ENCODE results near the gene CHTF18.

CHTF18 gene

DNA sequence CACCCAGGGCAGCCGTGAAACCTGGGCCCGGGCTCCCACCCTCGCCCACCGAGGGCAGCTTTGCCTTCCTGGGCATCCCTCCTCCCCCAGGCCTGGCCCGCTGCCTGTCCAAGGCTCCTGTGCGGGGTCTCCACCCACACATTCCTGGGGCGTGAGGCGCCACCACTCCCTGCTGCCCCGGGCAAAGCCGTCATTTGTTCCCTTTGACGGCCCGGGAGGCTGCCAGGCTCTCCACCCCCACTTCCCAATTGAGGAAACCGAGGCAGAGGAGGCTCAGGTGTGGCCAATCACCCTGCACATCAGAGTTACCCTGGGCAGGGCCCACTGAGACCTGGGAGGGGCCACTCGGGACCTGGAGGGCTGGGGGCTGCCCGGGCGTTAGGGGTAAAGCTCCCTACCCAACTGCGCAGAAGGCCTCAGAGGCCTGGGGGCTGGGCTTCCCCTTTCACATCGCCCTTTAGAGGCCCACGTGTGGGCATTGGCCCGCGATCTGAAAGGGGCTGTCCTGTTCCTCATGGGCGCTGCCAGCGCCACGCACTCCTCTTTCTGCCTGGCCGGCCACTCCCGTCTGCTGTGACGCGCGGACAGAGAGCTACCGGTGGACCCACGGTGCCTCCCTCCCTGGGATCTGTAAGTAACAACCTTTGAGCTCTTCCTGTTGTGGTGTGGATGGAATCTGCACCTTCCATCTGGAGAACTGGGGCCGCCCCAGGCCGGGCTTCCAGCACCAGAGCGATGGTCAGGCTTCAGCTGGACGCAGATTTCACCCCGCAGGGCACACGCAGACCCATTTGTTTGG is 27.7 kb upstream of the CHTF18 start, which contains the start of gene MSLN:
MSLN (plus strand) TSS at position 190 of the 799 bp plus-strand sequence. CDS start 1,947 bp downstream, outside the sequence.
- H3K4me1 ChIP-seq (ENCODE audit: control insufficient read depth, insufficient read depth, low read length, poor library complexity, severe bottlenecking) = no peaks in the 10 kb centered on the region

DNA sequence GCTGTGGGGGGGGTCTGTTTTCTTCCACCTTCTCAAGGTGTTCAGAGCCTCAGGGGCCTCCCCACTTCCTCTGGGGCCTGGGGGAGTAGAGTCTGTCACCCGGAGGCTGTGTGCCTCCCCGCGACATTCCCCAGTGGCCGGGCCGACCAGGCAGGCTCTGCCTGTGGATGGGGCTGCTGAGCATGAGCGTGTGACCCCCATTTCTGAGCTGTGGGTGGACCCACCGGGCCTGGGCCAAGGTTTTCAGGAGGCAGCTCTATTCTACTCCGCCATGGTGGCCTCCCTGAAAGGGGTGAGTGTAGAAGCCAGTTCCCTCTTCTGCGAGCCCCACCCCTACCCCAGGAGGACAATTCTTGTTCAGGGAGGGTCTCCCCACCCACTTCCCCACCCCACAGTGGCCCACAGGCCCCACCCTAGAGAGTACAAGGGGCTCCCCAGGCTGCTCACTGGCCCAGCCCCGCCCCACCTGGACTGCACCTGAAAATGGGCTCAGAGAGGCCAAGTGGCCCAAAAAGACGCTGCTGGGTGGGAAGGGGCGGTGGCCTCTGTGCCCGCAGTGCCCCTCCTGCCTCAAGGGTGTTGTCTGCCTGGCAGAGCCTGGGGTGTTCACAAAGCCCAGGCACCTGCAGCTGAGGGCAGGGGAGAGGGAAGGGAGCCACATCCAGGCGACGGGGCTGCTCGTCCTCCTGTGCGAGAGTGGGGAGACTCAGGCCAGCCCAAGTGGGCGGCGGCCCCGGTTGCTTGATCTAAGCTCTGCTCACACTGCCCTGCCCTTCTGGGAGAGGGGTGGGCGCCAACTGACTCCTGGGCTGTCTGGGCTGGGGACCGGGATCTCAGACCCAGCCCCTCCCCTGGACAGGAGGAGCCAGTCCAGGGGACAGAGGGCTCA is 26.6 kb upstream of the CHTF18 start:
- no peaks in the 10 kb centered on the region for H3K36me3 ChIP-seq (ENCODE audit: control insufficient read depth, insufficient read depth, low read length)
- H3K9me3 ChIP-seq (ENCODE audit: control insufficient read depth, low read length) = no peaks in the 10 kb centered on the region
- H3K4me1 ChIP-seq (ENCODE audit: control insufficient read depth, insufficient read depth, low read length, poor library complexity, severe bottlenecking) = no peaks in the 10 kb centered on the region
- WGBS, 2 experiments (ENCODE audit: insufficient coverage in 2 of 2) = 84 to 87% methylated on average over 16 to 19 of the region's 22 CpGs
- no peak overlapping the region for H3K4me3 ChIP-seq (ENCODE audit: extremely low read depth, insufficient read depth, low read length, poor library complexity, severe bottlenecking)
- no peak overlapping the region for H3K27ac ChIP-seq (ENCODE audit: low read depth, low read length, severe bottlenecking)

More for the DNA sequence above, 27.7 kb upstream of the CHTF18 start, which contains the start of gene MSLN:
- H3K27ac ChIP-seq (ENCODE audit: low read depth, low read length, severe bottlenecking) = no peak within 1 kb of the TSS
- 87 to 89% methylated on average over 26 to 34 of the region's 37 CpGs for WGBS, 2 experiments (ENCODE audit: insufficient coverage in 2 of 2)
- H3K9me3 ChIP-seq (ENCODE audit: control insufficient read depth, low read length) = peaks cover 4% of the 10 kb centered on the region
- no peaks in the 10 kb centered on the region for H3K36me3 ChIP-seq (ENCODE audit: control insufficient read depth, insufficient read depth, low read length)
- H3K4me3 ChIP-seq (ENCODE audit: extremely low read depth, insufficient read depth, low read length, poor library complexity, severe bottlenecking) = no peak within 1 kb of the TSS

DNA sequence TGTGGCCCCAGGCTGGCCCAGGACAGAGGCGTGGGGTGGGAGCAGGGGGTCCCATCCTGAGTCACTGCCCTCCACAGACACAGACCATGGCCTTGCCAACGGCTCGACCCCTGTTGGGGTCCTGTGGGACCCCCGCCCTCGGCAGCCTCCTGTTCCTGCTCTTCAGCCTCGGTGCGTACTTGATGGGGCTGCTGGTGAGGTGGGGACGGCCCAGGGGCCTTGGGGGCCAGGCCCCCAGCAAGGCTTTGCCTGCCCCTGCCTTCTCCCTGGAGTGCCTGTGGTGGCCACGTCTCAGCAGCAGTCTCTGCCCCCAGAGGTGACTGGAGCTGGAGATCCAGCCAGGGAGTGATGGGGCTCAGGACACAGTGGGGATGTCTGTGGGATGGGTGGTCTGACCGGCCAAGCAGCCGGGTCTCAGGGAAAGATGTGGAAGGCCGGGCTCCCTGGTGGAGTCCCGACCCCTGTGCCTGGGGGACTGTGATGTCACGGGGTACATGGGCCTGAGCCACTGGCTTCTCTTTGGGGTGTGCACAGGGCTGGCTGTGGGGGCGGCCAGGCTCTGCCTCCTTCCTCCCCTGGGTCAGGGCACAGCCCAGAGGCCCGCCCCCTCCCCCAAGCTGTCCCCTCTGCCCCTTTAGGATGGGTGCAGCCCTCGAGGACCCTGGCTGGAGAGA is 25.7 kb upstream of the CHTF18 start:
- Histone ChIP-seq H3K4me1 (ENCODE audit: control insufficient read depth, insufficient read depth, low read length, poor library complexity, severe bottlenecking) (no peaks in the 10 kb centered on the region), H3K9me3 (ENCODE audit: control insufficient read depth, low read length) (no peaks in the 10 kb centered on the region), H3K4me3 (ENCODE audit: extremely low read depth, insufficient read depth, low read length, poor library complexity, severe bottlenecking) (no peak overlapping the region), H3K27ac (ENCODE audit: low read depth, low read length, severe bottlenecking) (no peak overlapping the region), H3K36me3 (ENCODE audit: control insufficient read depth, insufficient read depth, low read length) (no peaks in the 10 kb centered on the region)
- WGBS, 2 experiments (ENCODE audit: insufficient coverage in 2 of 2) = 92 to 93% methylated on average over 12 to 15 of the region's 17 CpGs

DNA sequence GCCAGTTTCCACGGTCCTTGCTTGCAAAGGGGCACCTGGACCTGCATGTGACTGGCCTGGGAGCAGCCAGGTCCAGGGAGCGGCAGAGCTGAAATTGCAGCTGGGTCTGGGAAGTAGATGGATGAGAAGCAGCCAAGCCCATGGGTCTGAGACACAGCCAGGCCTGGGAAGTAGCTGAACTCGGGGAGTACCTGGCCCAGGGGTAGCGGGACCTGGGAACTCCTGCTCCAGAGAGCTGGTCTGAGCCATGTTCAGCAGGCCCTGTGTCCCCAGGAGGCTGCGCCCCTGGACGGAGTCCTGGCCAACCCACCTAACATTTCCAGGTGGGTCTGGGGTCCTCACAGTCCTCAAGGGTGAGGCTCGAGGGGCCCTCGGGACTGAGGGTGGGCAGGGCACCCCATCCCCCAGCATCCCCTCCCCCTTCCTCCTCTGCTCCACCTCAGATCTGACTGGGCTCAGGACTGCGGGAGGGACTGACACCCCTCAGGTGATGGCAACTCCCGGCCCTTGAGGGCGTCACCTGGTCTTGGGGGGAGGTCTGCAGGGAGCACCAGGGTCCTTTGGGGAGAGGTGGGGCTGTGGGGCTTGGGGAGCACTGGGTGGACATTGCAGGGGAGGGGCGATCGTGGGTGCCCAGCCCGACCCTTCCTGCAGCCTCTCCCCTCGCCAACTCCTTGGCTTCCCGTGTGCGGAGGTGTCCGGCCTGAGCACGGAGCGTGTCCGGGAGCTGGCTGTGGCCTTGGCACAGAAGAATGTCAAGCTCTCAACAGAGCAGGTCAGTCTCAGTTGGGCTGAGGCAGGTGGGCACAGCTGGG is 24.8 kb upstream of the CHTF18 start:
- Histone ChIP-seq H3K27ac (ENCODE audit: low read depth, low read length, severe bottlenecking) (no peak overlapping the region), H3K36me3 (ENCODE audit: control insufficient read depth, insufficient read depth, low read length) (no peaks in the 10 kb centered on the region), H3K4me3 (ENCODE audit: extremely low read depth, insufficient read depth, low read length, poor library complexity, severe bottlenecking) (no peak overlapping the region), H3K9me3 (ENCODE audit: control insufficient read depth, low read length) (no peaks in the 10 kb centered on the region), H3K4me1 (ENCODE audit: control insufficient read depth, insufficient read depth, low read length, poor library complexity, severe bottlenecking) (no peaks in the 10 kb centered on the region)
- WGBS, 2 experiments (ENCODE audit: insufficient coverage in 2 of 2) = 90 to 94% methylated on average over 9 to 15 of the region's 21 CpGs

- 85 to 92% methylated on average over 9 to 16 of the region's 20 CpGs for WGBS, 2 experiments (ENCODE audit: insufficient coverage in 2 of 2)
- no peak overlapping the region for H3K27ac ChIP-seq (ENCODE audit: low read depth, low read length, severe bottlenecking)
- no peaks in the 10 kb centered on the region for H3K9me3 ChIP-seq (ENCODE audit: control insufficient read depth, low read length)
- no peaks in the 10 kb centered on the region for H3K36me3 ChIP-seq (ENCODE audit: control insufficient read depth, insufficient read depth, low read length)
- H3K4me3 ChIP-seq (ENCODE audit: extremely low read depth, insufficient read depth, low read length, poor library complexity, severe bottlenecking) = no peak overlapping the region
- no peaks in the 10 kb centered on the region for H3K4me1 ChIP-seq (ENCODE audit: control insufficient read depth, insufficient read depth, low read length, poor library complexity, severe bottlenecking)
Observed at GRCh38 chr16:764184-764750, 24.2 kb upstream of the CHTF18 start.

DNA sequence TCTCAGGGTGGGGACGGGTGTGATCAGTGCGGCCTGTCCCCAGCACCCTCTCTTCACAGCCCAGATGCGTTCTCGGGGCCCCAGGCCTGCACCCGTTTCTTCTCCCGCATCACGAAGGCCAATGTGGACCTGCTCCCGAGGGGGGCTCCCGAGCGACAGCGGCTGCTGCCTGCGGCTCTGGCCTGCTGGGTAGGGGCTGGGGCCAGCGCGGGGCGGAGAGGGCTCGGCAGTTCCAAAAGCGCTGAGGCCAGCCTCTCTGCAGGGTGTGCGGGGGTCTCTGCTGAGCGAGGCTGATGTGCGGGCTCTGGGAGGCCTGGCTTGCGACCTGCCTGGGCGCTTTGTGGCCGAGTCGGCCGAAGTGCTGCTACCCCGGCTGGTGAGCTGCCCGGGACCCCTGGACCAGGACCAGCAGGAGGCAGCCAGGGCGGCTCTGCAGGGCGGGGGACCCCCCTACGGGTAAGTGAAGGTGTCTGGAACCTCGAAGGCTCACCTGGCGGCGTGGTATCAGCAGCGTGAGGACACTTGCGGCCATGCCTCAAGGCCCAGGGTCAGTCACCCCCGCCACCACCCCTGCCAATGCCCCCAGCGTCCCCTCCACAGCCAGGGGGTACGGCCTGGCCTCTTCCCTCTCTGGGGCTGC is 23.5 kb upstream of the CHTF18 start:
- H3K36me3 ChIP-seq (ENCODE audit: control insufficient read depth, insufficient read depth, low read length) = no peaks in the 10 kb centered on the region
- H3K4me1 ChIP-seq (ENCODE audit: control insufficient read depth, insufficient read depth, low read length, poor library complexity, severe bottlenecking) = no peaks in the 10 kb centered on the region
- H3K27ac ChIP-seq (ENCODE audit: low read depth, low read length, severe bottlenecking) = no peak overlapping the region
- no peak overlapping the region for H3K4me3 ChIP-seq (ENCODE audit: extremely low read depth, insufficient read depth, low read length, poor library complexity, severe bottlenecking)
- 91 to 92% methylated on average over 29 to 36 of the region's 38 CpGs for WGBS, 2 experiments (ENCODE audit: insufficient coverage in 2 of 2)
- H3K9me3 ChIP-seq (ENCODE audit: control insufficient read depth, low read length) = no peaks in the 10 kb centered on the region

- Histone ChIP-seq H3K4me3 (ENCODE audit: extremely low read depth, insufficient read depth, low read length, poor library complexity, severe bottlenecking) (no peak overlapping the region), H3K9me3 (ENCODE audit: control insufficient read depth, low read length) (no peaks in the 10 kb centered on the region), H3K36me3 (ENCODE audit: control insufficient read depth, insufficient read depth, low read length) (no peaks in the 10 kb centered on the region), H3K27ac (ENCODE audit: low read depth, low read length, severe bottlenecking) (no peak overlapping the region), H3K4me1 (ENCODE audit: control insufficient read depth, insufficient read depth, low read length, poor library complexity, severe bottlenecking) (no peaks in the 10 kb centered on the region)
- 92 to 95% methylated on average over 27 to 28 of the region's 29 CpGs for WGBS, 2 experiments (ENCODE audit: insufficient coverage in 2 of 2)
Observed at GRCh38 chr16:765488-765865, 22.9 kb upstream of the CHTF18 start.

GRCh38 chr16:766008-766819 is 22.2 kb upstream of the CHTF18 start:
- Histone ChIP-seq H3K4me3 (ENCODE audit: extremely low read depth, insufficient read depth, low read length, poor library complexity, severe bottlenecking) (no peak overlapping the region), H3K9me3 (ENCODE audit: control insufficient read depth, low read length) (no peaks in the 10 kb centered on the region), H3K4me1 (ENCODE audit: control insufficient read depth, insufficient read depth, low read length, poor library complexity, severe bottlenecking) (no peaks in the 10 kb centered on the region), H3K36me3 (ENCODE audit: control insufficient read depth, insufficient read depth, low read length) (no peaks in the 10 kb centered on the region), H3K27ac (ENCODE audit: low read depth, low read length, severe bottlenecking) (no peak overlapping the region)
- WGBS, 2 experiments (ENCODE audit: insufficient coverage in 2 of 2) = 93 to 97% methylated on average over 26 to 28 of the region's 29 CpGs
